Thymus (tissue), 11 donors: ENCODE data around the gene ZNF594. TPM values are rescaled to one million over a fixed set of nuclear protein-coding genes. Genes with fewer than 3 reads are reported as not detected.
"Not testable (repeated sequence)": the region's sequence is repeated elsewhere in the genome, so short reads cannot be mapped to it uniquely, and the experiment has no call there.

Source experiments
- DNase-seq, 9 donors: peaks; one replicate each; pipeline ENCODE4 v3.0.0-alpha.2; 2013; ENCODE audit warnings: low spot score in 9 of 9, low read depth in 6 of 9, missing footprints in 1 of 9
- H3K27ac ChIP-seq, 2 donors: one replicate each; pipeline ENCODE4 v1.5.1; 2013; ENCODE audit warnings: control low read depth in 1 of 2, low read depth in 1 of 2, low read length in 1 of 2, mild to moderate bottlenecking in 1 of 2, moderate library complexity in 1 of 2
- H3K27me3 ChIP-seq, 2 donors: one replicate each; pipeline ENCODE4 v1.5.1; 2013; ENCODE audit warnings: low read length in 1 of 2; ENCODE audit not compliant: control insufficient read depth in 2 of 2, insufficient read depth in 1 of 2
- H3K36me3 ChIP-seq, 2 donors: one replicate each; pipeline ENCODE4 v1.5.1; 2013; ENCODE audit warnings: low read length in 1 of 2, mild to moderate bottlenecking in 1 of 2, moderate library complexity in 1 of 2; ENCODE audit not compliant: control insufficient read depth in 2 of 2, insufficient read depth in 2 of 2
- H3K4me1 ChIP-seq, 2 donors: one replicate each; pipeline ENCODE4 v1.5.1; 2013; ENCODE audit warnings: low read length in 2 of 2; ENCODE audit not compliant: control insufficient read depth in 2 of 2, insufficient read depth in 2 of 2
- H3K4me3 ChIP-seq, 2 donors: one replicate each; pipeline ENCODE4 v1.5.1; 2013; ENCODE audit warnings: low read length in 2 of 2, control low read depth in 1 of 2, mild to moderate bottlenecking in 1 of 2
- H3K9me3 ChIP-seq, 2 donors: one replicate each; pipeline ENCODE4 v1.5.1; 2013; ENCODE audit warnings: low read length in 1 of 2, mild to moderate bottlenecking in 1 of 2; ENCODE audit not compliant: control insufficient read depth in 2 of 2, insufficient read depth in 1 of 2
- WGBS: extraction: QIAGEN DNeasy Blood & Tissue Kit; methylation state at CpG from one replicate; pipeline ENCODE4 v1.1.7; 2013; 5-methylcytosine and 5-hydroxymethylcytosine counted together
- polyA plus RNA-seq: library from polyadenylated mRNA; stranded (reverse); fragments of 200-250 nt; gene quantifications from one replicate; pipeline ENCODE4 v1.2.3, GENCODE V29; 2013
- total RNA-seq: library from RNA; stranded (reverse); fragments of 120-200 nt; gene quantifications from one replicate; pipeline ENCODE4 v1.2.4, GENCODE V29; 2013
- donor health status: healthy.

The ZNF594 gene
- total and polyA plus RNA-seq, 2 donors, result 5.0 to 12.2 TPM

GRCh38 chr17:5183410-5183793, 8.3 kb downstream of the ZNF594 start:
- no peak overlapping the region for H3K27ac ChIP-seq
- H3K4me3 ChIP-seq, result no peak overlapping the region
- no peak for DNase-seq
- H3K9me3 ChIP-seq, result peaks cover 24 to 65% of the 10 kb centered on the region in 2 donors
- H3K4me1 ChIP-seq, result no peaks in the 10 kb centered on the region
- H3K36me3 ChIP-seq, result peaks cover 11 to 13% of the 10 kb centered on the region in 2 donors
- no peaks in the 10 kb centered on the region for H3K27me3 ChIP-seq

- over 99% methylated on average over 6 of the region's 6 CpGs for WGBS
- Histone ChIP-seq H3K27ac (no peak overlapping the region), H3K4me3 (no peak overlapping the region), H3K4me1 (no peaks in the 10 kb centered on the region), H3K27me3 (no peaks in the 10 kb centered on the region), H3K36me3 (peaks cover 11 to 12% of the 10 kb centered on the region in 2 donors), H3K9me3 (peaks cover 24 to 64% of the 10 kb centered on the region in 2 donors)
- DNase-seq, result no peak
These were observed 8.9 kb downstream of the ZNF594 start for GRCh38 chr17:5182597-5183409.

- Histone ChIP-seq H3K36me3 (peaks cover 7 to 10% of the 10 kb centered on the region in 2 donors), H3K27me3 (no peaks in the 10 kb centered on the region), H3K4me3 (no peak overlapping the region), H3K27ac (no peak overlapping the region), H3K4me1 (no peaks in the 10 kb centered on the region), H3K9me3 (peaks cover 24 to 70% of the 10 kb centered on the region in 2 donors)
- 96% methylated on average over 10 of the region's 10 CpGs for WGBS
- DNase-seq, result no peak
These were observed 10.0 kb downstream of the ZNF594 start for GRCh38 chr17:5181509-5182305.

DNA sequence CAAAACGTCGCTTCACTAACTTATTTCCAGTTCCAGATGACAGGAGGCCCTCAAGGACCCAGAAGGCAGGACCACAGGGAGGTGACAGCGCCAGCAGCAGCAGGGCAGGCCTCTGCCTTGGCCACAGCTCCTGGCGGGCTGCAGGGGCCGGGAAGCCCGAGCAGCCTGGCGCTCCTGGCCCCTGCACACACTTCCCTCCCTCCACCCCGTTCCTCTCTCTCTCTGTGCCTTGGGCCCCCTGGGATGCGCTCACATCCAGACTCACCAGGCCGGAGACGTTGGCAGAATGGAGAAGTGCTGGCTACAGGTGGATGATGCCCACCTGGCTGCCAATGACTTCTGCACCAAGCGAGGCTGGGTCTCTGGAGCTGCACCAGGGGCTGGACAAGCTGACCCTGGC, 12.7 kb downstream of the ZNF594 start:
- Histone ChIP-seq H3K4me3 (no peak overlapping the region), H3K36me3 (peaks cover 10 to 12% of the 10 kb centered on the region in 2 donors), H3K27me3 (no peaks in the 10 kb centered on the region), H3K9me3 (peaks cover 17 to 60% of the 10 kb centered on the region in 2 donors), H3K27ac (no peak overlapping the region), H3K4me1 (no peaks in the 10 kb centered on the region)
- no peak for DNase-seq
- WGBS, result 94% methylated on average over 12 of the region's 12 CpGs

- not testable (repeated sequence) for H3K27me3 ChIP-seq, H3K4me3 ChIP-seq, H3K27ac ChIP-seq, H3K36me3 ChIP-seq, H3K4me1 ChIP-seq, DNase-seq
- 92% methylated on average over 7 of the region's 7 CpGs for WGBS
- peaks cover 1 to 27% of the 10 kb centered on the region in 2 donors for H3K9me3 ChIP-seq
These were observed 16.6 kb downstream of the ZNF594 start for GRCh38 chr17:5175027-5175426.

GRCh38 chr17:5165791-5166564, 25.7 kb downstream of the ZNF594 start:
- H3K4me1 ChIP-seq, H3K9me3 ChIP-seq, H3K4me3 ChIP-seq, DNase-seq, H3K27ac ChIP-seq, H3K27me3 ChIP-seq, H3K36me3 ChIP-seq: not testable (repeated sequence)
- WGBS, result 12% methylated on average over 6 of the region's 7 CpGs

GRCh38 chr17:5164436-5164835, 27.2 kb downstream of the ZNF594 start:
- Histone ChIP-seq H3K9me3 (no peaks in the 10 kb centered on the region), H3K36me3 (no peaks in the 10 kb centered on the region), H3K27ac (no peak overlapping the region), H3K4me3 (no peak overlapping the region), H3K27me3 (no peaks in the 10 kb centered on the region), H3K4me1 (no peaks in the 10 kb centered on the region)
- DNase-seq, result no peak
- 86% methylated on average over 6 of the region's 6 CpGs for WGBS

DNA sequence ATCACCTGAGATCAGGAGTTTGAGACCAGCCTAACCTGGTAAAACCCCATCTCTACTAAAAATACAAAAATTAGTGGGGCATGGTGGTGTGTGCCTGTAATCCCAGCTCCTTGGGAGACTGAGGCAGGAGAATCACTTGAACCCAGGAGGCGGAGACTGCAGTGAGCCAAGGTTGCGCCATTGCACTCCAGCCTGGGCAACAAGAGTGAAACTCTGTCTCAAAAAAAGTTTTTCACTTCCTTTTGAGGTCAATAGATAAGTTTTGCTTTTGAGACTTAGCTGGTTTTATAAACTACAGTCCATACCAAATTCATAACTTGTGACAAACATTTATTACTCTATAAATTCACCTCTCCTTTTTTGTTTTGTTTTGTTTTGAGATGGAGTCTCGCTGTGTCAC, 29.9 kb downstream of the ZNF594 start:
- not testable (repeated sequence) for H3K4me1 ChIP-seq, H3K4me3 ChIP-seq, H3K9me3 ChIP-seq, H3K36me3 ChIP-seq, H3K27me3 ChIP-seq, DNase-seq, H3K27ac ChIP-seq
- 93% methylated on average over 3 of the region's 3 CpGs for WGBS

DNA sequence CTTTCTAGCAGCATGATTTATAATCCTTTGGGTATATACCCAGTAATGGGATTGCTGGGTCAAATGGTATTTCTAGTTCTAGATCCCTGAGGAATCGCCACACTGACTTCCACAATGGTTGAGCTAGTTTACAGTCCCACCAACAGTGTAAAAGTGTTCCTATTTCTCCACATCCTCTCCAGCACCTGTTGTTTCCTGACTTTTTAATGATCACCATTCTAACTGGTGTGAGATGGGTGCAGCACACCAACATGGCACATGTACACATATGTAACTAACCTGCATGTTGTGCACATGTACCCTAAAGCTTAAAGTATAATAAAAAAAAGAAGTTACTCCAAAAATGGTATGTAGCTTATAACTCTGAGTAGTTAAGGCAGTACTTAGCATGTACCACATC, 31.0 kb downstream of the ZNF594 start:
- H3K36me3 ChIP-seq, H3K4me3 ChIP-seq, DNase-seq, H3K27me3 ChIP-seq, H3K4me1 ChIP-seq, H3K27ac ChIP-seq, H3K9me3 ChIP-seq: not testable (repeated sequence)
- WGBS, result 94% methylated on average over 1 of the region's 1 CpG
